Liver (tissue), 9 donors: ENCODE results near the gene GGTLC2. TPM values are rescaled to one million over a fixed set of nuclear protein-coding genes. Genes with fewer than 3 reads are reported as not detected.

Experiments
- DNase-seq: peaks from one replicate; pipeline ENCODE4 v3.0.0-alpha.2; 2017; ENCODE audit warnings: low spot score
- H3K27ac ChIP-seq, 2 donors: one replicate each; pipeline ENCODE4 v1.7.0; 2013; ENCODE audit warnings: inconsistent platforms in 2 of 2, low read length in 2 of 2, control low read depth in 1 of 2, low read depth in 1 of 2, mild to moderate bottlenecking in 1 of 2
- H3K27me3 ChIP-seq, 4 donors: one replicate each; pipeline versions ENCODE4 v1.6.1 to v1.7.0; 2013; ENCODE audit warnings: low read length in 3 of 4, inconsistent platforms in 1 of 4, mild to moderate bottlenecking in 1 of 4, moderate library complexity in 1 of 4; ENCODE audit not compliant: control insufficient read depth in 4 of 4, insufficient read depth in 4 of 4
- H3K36me3 ChIP-seq, 4 donors: one replicate each; pipeline versions ENCODE4 v1.6.1 to v1.7.0; 2013; ENCODE audit warnings: low read length in 3 of 4, mild to moderate bottlenecking in 3 of 4, low read depth in 1 of 4, moderate library complexity in 1 of 4; ENCODE audit not compliant: control insufficient read depth in 4 of 4, insufficient read depth in 3 of 4
- H3K4me1 ChIP-seq, 4 donors: one replicate each; pipeline versions ENCODE4 v1.6.1 to v1.7.0; 2013; ENCODE audit warnings: low read length in 3 of 4, mild to moderate bottlenecking in 3 of 4, moderate library complexity in 1 of 4; ENCODE audit not compliant: control insufficient read depth in 4 of 4, insufficient read depth in 4 of 4
- H3K4me3 ChIP-seq, 3 donors: one replicate each; pipeline versions ENCODE4 v1.6.1 to v1.7.0; 2013; ENCODE audit warnings: low read length in 3 of 3, control low read depth in 1 of 3, low read depth in 1 of 3, mild to moderate bottlenecking in 1 of 3
- H3K9ac ChIP-seq, 2 donors: one replicate each; pipeline ENCODE4 v1.7.0; 2013; ENCODE audit warnings: low read length in 2 of 2, mild to moderate bottlenecking in 2 of 2, moderate library complexity in 2 of 2, control low read depth in 1 of 2, low read depth in 1 of 2
- H3K9me3 ChIP-seq, 4 donors: one replicate each; pipeline versions ENCODE4 v1.6.1 to v1.7.0; 2013; ENCODE audit warnings: low read length in 3 of 4; ENCODE audit not compliant: control insufficient read depth in 4 of 4
- ATF3 ChIP-seq: IDR thresholded peaks from 2 replicates; pipeline ENCODE4 v1.6.1; 2016; ENCODE audit warnings: antibody characterized with exemption
- CTCF ChIP-seq: fragments of 150-350 bp; IDR thresholded peaks from 2 replicates; pipeline ENCODE4 v1.5.1; 2017; ENCODE audit warnings: improper control_type of control experiment, low read depth, low read length; ENCODE audit not compliant: missing input control
- EGR1 ChIP-seq, 2 donors: IDR thresholded peaks; 2 replicates each; pipeline ENCODE4 v1.6.1; 2016 to 2018; ENCODE audit warnings: antibody characterized with exemption in 2 of 2, low read depth in 2 of 2
- FOXA1 ChIP-seq: IDR thresholded peaks from 2 replicates; pipeline ENCODE4 v1.6.1; 2016; ENCODE audit warnings: antibody characterized with exemption
- FOXA2 ChIP-seq: IDR thresholded peaks from 2 replicates; pipeline ENCODE4 v1.6.1; 2016; ENCODE audit warnings: antibody characterized with exemption
- GABPA ChIP-seq, 2 donors: IDR thresholded peaks in 1 of 2; conservative IDR thresholded peaks in 1 of 2; 2 replicates each; pipeline ENCODE4 v1.6.1; 2016; ENCODE audit warnings: antibody characterized with exemption in 2 of 2, mild to moderate bottlenecking in 1 of 2, moderate library complexity in 1 of 2
- HNF4A ChIP-seq, 2 donors: conservative IDR thresholded peaks; 2 replicates each; pipeline ENCODE4 v1.6.1; 2016; ENCODE audit warnings: antibody characterized with exemption in 2 of 2, mild to moderate bottlenecking in 2 of 2
- HNF4G ChIP-seq: IDR thresholded peaks from 2 replicates; pipeline ENCODE4 v1.6.1; 2016; ENCODE audit warnings: antibody characterized with exemption
- JUND ChIP-seq, 2 donors: IDR thresholded peaks; 2 replicates each; pipeline ENCODE4 v1.6.1; 2016; ENCODE audit warnings: antibody characterized with exemption in 2 of 2
- MAX ChIP-seq: IDR thresholded peaks from 2 replicates; pipeline ENCODE4 v1.6.1; 2016; ENCODE audit warnings: antibody characterized with exemption
- NR2F2 ChIP-seq: IDR thresholded peaks from 2 replicates; pipeline ENCODE4 v1.6.1; 2016; ENCODE audit warnings: antibody characterized with exemption
- RAD21 ChIP-seq, 2 donors: IDR thresholded peaks; 2 replicates each; pipeline ENCODE4 v1.6.1; 2016; ENCODE audit warnings: antibody characterized with exemption in 2 of 2, mild to moderate bottlenecking in 2 of 2
- REST ChIP-seq: IDR thresholded peaks from 2 replicates; pipeline ENCODE4 v1.6.1; 2016; ENCODE audit warnings: antibody characterized with exemption, mild to moderate bottlenecking
- RXRA ChIP-seq, 2 donors: IDR thresholded peaks; 2 replicates each; pipeline ENCODE4 v1.6.1; 2017 to 2018; ENCODE audit warnings: antibody characterized with exemption in 2 of 2, mild to moderate bottlenecking in 1 of 2
- SP1 ChIP-seq: IDR thresholded peaks from 2 replicates; pipeline ENCODE4 v1.6.1; 2018; ENCODE audit warnings: antibody characterized with exemption, mild to moderate bottlenecking
- TAF1 ChIP-seq: conservative IDR thresholded peaks from 2 replicates; pipeline ENCODE4 v1.6.1; 2016; ENCODE audit warnings: antibody characterized with exemption, mild to moderate bottlenecking
- YY1 ChIP-seq: IDR thresholded peaks from 2 replicates; pipeline ENCODE4 v1.6.1; 2016; ENCODE audit warnings: antibody characterized with exemption, mild to moderate bottlenecking
- ZBTB33 ChIP-seq: IDR thresholded peaks from 2 replicates; pipeline ENCODE4 v1.6.1; 2016; ENCODE audit warnings: antibody characterized with exemption
- WGBS: extraction: QIAGEN DNeasy Blood & Tissue Kit; methylation state at CpG from one replicate; pipeline ENCODE4 v1.1.7; 2013; 5-methylcytosine and 5-hydroxymethylcytosine counted together
- polyA plus RNA-seq, 2 donors: library from polyadenylated mRNA; stranded (reverse) in 1 of 2; unstranded in 1 of 2; fragments of 200-250 nt in 1 of 2; fragments of >200 nt in 1 of 2; fragmentation: Nextera tagmentation in 1 of 2; extraction: Ambion mirVana in 1 of 2; gene quantifications; one replicate each; pipeline versions ENCODE4 v1.2.1 to v1.2.3, GENCODE V29; 2013 to 2015
- total RNA-seq, 2 donors: library from RNA; depleted of rRNA; stranded (reverse); fragments of >200 nt; gene quantifications; one replicate each; pipeline ENCODE4 v1.2.3, GENCODE V29; 2014
- donor health status: healthy.
- donor health status: healthy.
- donor health status: healthy.
- donor health status: healthy.
- donor health status: healthy.

The GGTLC2 gene
- total and polyA plus RNA-seq, 4 donors, result not detected

DNA sequence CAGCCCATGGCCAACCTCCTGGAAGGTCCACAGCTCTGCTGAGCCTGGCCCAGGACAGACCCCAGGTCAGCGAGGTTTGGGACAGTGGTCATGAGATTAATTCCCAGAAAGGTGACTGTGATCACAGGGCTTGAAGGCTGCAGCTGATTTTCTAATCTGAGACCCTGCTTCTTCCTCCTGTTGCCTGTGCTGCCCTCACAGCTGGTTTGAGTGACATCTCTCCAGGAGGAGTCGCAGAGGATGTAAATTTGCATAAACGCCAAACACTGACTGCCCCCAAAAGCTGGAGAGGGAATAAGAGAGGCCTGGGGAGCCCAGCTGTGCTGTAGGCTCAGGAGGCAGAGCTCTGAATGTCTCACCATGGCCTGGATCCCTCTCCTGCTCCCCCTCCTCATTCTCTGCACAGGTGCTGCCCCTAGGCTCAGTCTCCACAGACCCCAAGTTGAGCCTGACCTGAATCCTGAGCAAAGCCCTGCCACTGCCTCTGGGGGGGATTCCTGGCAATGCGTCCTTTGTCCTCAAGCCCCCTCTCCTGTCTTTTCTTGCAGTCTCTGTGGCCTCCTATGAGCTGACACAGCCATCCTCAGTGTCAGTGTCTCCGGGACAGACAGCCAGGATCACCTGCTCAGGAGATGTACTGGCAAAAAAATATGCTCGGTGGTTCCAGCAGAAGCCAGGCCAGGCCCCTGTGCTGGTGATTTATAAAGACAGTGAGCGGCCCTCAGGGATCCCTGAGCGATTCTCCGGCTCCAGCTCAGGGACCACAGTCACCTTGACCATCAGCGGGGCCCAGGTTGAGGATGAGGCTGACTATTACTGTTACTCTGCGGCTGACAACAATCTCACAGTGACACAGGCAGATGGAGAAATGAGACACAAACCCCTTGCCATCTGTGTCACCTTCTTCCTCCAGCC is 23.8 kb downstream of the GGTLC2 start (continued):
- no peak for TF ChIP-seq HNF4G

- Histone ChIP-seq H3K4me3 (no peak overlapping the region), H3K36me3 (no peaks in the 10 kb centered on the region), H3K9ac (no peak overlapping the region), H3K27me3 (no peaks in the 10 kb centered on the region), H3K4me1 (no peaks in the 10 kb centered on the region), H3K9me3 (peaks cover 0 to 4% (median under 1%) of the 10 kb centered on the region in 4 donors), H3K27ac (no peak overlapping the region)
- TF ChIP-seq FOXA2 (no peak), HNF4A (conservative IDR thresholded peaks at IDR 0.05) (no peak), RAD21 (IDR thresholded peaks at IDR 0.05) (no peak), NR2F2 (no peak), JUND (IDR thresholded peaks at IDR 0.05) (no peak), MAX (no peak), YY1 (no peak), TAF1 (no peak), FOXA1 (no peak), CTCF (no peak), SP1 (no peak), EGR1 (IDR thresholded peaks at IDR 0.05; ENCODE audit: low read depth in 2 of 2) (no peak), HNF4G (no peak), RXRA (IDR thresholded peaks at IDR 0.05) (no peak), GABPA (IDR thresholded peaks at IDR 0.05 in 1 of 2, conservative IDR thresholded peaks at IDR 0.05 in 1 of 2) (no peak), ZBTB33 (no peak), REST (no peak), ATF3 (no peak)
- DNase-seq, result no peak
- 94% methylated on average over 2 of the region's 2 CpGs for WGBS
Observed at GRCh38 chr22:22669093-22669492, 24.7 kb downstream of the GGTLC2 start.
